Tibial nerve (tissue), 4 donors: ENCODE measurements around the gene NFS1. TPM values are rescaled to one million over a fixed set of nuclear protein-coding genes. Genes with fewer than 3 reads are reported as not detected.

Experiments used
- DNase-seq, 2 donors: peaks; one replicate each; pipeline ENCODE4 v3.0.0-alpha.2; 2019; ENCODE audit warnings: low spot score in 2 of 2
- H3K27ac ChIP-seq, 4 donors: fragments of 200-600 bp; sonication (generic) in 3 of 4; one replicate each; pipeline ENCODE4 v1.5.1; 2017 to 2019; ENCODE audit warnings: mild to moderate bottlenecking in 1 of 4
- H3K27me3 ChIP-seq, 2 donors: fragments of 200-600 bp; sonication (generic) in 1 of 2; one replicate each; pipeline versions ENCODE4 v1.5.1 to v1.6.0; 2017 to 2019
- H3K36me3 ChIP-seq, 3 donors: fragments of 200-600 bp; sonication (generic); one replicate each; pipeline ENCODE4 v1.5.1; 2018 to 2019
- H3K4me1 ChIP-seq, 4 donors: fragments of 200-600 bp; sonication (generic) in 3 of 4; one replicate each; pipeline ENCODE4 v1.5.1; 2017 to 2019
- H3K4me3 ChIP-seq, 4 donors: fragments of 200-600 bp; sonication (generic) in 3 of 4; one replicate each; pipeline ENCODE4 v1.5.1; 2017 to 2019; ENCODE audit warnings: mild to moderate bottlenecking in 1 of 4, moderate library complexity in 1 of 4
- H3K9me3 ChIP-seq, 4 donors: fragments of 200-600 bp; sonication (generic) in 3 of 4; one replicate each; pipeline ENCODE4 v1.5.1; 2017 to 2019
- CTCF ChIP-seq, 5 experiments: fragments of 200-600 bp in 3 of 5; fragments of 450-650 bp in 2 of 5; sonication (generic) in 3 of 5; IDR thresholded peaks; one replicate each; pipeline ENCODE4 v1.5.1; 2016 to 2019; ENCODE audit warnings: antibody characterized with exemption in 5 of 5, mild to moderate bottlenecking in 3 of 5, moderate library complexity in 2 of 5
- EP300 ChIP-seq, 2 donors: sonication (generic); formaldehyde crosslinking; IDR thresholded peaks; one replicate each; pipeline ENCODE4 v1.6.1; 2017; ENCODE audit warnings: antibody characterized with exemption in 2 of 2, mild to moderate bottlenecking in 1 of 2
- POLR2A ChIP-seq, 2 donors: fragments of 450-650 bp; IDR thresholded peaks; one replicate each; pipeline ENCODE4 v1.6.1; 2017; ENCODE audit warnings: antibody characterized with exemption in 2 of 2, mild to moderate bottlenecking in 2 of 2, moderate library complexity in 2 of 2
- WGBS, 2 donors: methylation state at CpG; one replicate each; pipeline ENCODE4 v1.1.5; 2018; 5-methylcytosine and 5-hydroxymethylcytosine counted together
- total RNA-seq, 4 donors: library from RNA; depleted of rRNA; stranded (reverse); fragments of >200 nt; gene quantifications; one replicate each; pipeline ENCODE4 v1.1.0, GENCODE V29; 2016

NFS1 gene
- total RNA-seq, 4 donors from 2014 or later: 17.7 to 64.1 (median 34.5) TPM

- Histone ChIP-seq H3K36me3 (no peaks in the 10 kb centered on the region), H3K4me3 (peak overlapping the region in 1 of 4 donors; percentile 2), H3K4me1 (peaks cover 0 to 78% (median 47%) of the 10 kb centered on the region in 4 donors), H3K27me3 (no peaks in the 10 kb centered on the region), H3K27ac (peak overlapping the region in 2 of 4 donors; percentile 62 to 64), H3K9me3 (no peaks in the 10 kb centered on the region)
- DNase-seq: no peak
- 69 to 71% methylated on average over 2 of the region's 2 CpGs for WGBS, 2 donors
- TF ChIP-seq POLR2A (IDR thresholded peaks at IDR 0.05): no peak
- TF ChIP-seq CTCF (IDR thresholded peaks at IDR 0.05): no peak
- no peak for TF ChIP-seq EP300 (IDR thresholded peaks at IDR 0.05)
Measured at GRCh38 chr20:35661053-35661452, 38.1 kb downstream of the NFS1 start.

GRCh38 chr20:35660122-35660937 lies 38.8 kb downstream of the NFS1 start:
- no peaks in the 10 kb centered on the region for H3K36me3 ChIP-seq
- no peaks in the 10 kb centered on the region for H3K9me3 ChIP-seq
- no peaks in the 10 kb centered on the region for H3K27me3 ChIP-seq
- no peak for TF ChIP-seq POLR2A (IDR thresholded peaks at IDR 0.05)
- TF ChIP-seq CTCF (IDR thresholded peaks at IDR 0.05): no peak
- no peak for TF ChIP-seq EP300 (IDR thresholded peaks at IDR 0.05)
- no peak overlapping the region for H3K4me3 ChIP-seq
- WGBS, 2 donors: 90 to 95% methylated on average over 10 of the region's 10 CpGs
- peaks cover 0 to 80% (median 47%) of the 10 kb centered on the region in 4 donors for H3K4me1 ChIP-seq
- DNase-seq: no peak
- no peak overlapping the region for H3K27ac ChIP-seq

GRCh38 chr20:35657271-35657670 lies 41.9 kb downstream of the NFS1 start:
- Histone ChIP-seq H3K4me3 (no peak overlapping the region), H3K27ac (no peak overlapping the region), H3K36me3 (peaks cover 0 to 30% (median 15%) of the 10 kb centered on the region in 3 donors), H3K27me3 (no peaks in the 10 kb centered on the region), H3K9me3 (no peaks in the 10 kb centered on the region), H3K4me1 (peaks cover 0 to 78% (median 36%) of the 10 kb centered on the region in 4 donors)
- TF ChIP-seq CTCF (IDR thresholded peaks at IDR 0.05): no peak
- no peak for TF ChIP-seq EP300 (IDR thresholded peaks at IDR 0.05)
- no peak for TF ChIP-seq POLR2A (IDR thresholded peaks at IDR 0.05)
- 30 to 32% methylated on average over 1 of the region's 1 CpG for WGBS, 2 donors
- no peak for DNase-seq

GRCh38 chr20:35654415-35654814 lies 44.7 kb downstream of the NFS1 start:
- TF ChIP-seq CTCF (IDR thresholded peaks at IDR 0.05): no peak
- TF ChIP-seq EP300 (IDR thresholded peaks at IDR 0.05): no peak
- TF ChIP-seq POLR2A (IDR thresholded peaks at IDR 0.05): no peak
- Histone ChIP-seq H3K36me3 (peaks cover 0 to 31% (median 15%) of the 10 kb centered on the region in 3 donors), H3K27ac (no peak overlapping the region)

GRCh38 chr20:35653893-35654292 lies 45.3 kb downstream of the NFS1 start:
- Histone ChIP-seq H3K27ac (no peak overlapping the region), H3K27me3 (no peaks in the 10 kb centered on the region), H3K9me3 (no peaks in the 10 kb centered on the region), H3K4me3 (no peak overlapping the region), H3K36me3 (peaks cover 0 to 31% (median 15%) of the 10 kb centered on the region in 3 donors), H3K4me1 (peaks cover 0 to 75% (median 11%) of the 10 kb centered on the region in 4 donors)
- 70 to 77% methylated on average over 4 of the region's 4 CpGs for WGBS, 2 donors
- no peak for DNase-seq
- TF ChIP-seq EP300 (IDR thresholded peaks at IDR 0.05) (no peak), POLR2A (IDR thresholded peaks at IDR 0.05) (no peak), CTCF (IDR thresholded peaks at IDR 0.05) (no peak)

More at GRCh38 chr20:35654415-35654814, 44.7 kb downstream of the NFS1 start:
- Histone ChIP-seq H3K4me1 (peaks cover 0 to 75% (median 10%) of the 10 kb centered on the region in 4 donors), H3K9me3 (no peaks in the 10 kb centered on the region), H3K27me3 (no peaks in the 10 kb centered on the region), H3K4me3 (no peak overlapping the region)
- 94 to 95% methylated on average over 9 of the region's 9 CpGs for WGBS, 2 donors
- DNase-seq: no peak
